ENCODE measurements around the gene PLEKHB2. TPM values are rescaled to one million over a fixed set of nuclear protein-coding genes. Genes with fewer than 3 reads are reported as not detected.
A peak's percentile ranks its signal among the peaks of the same experiment; 100 is the strongest.

Gene PLEKHB2
- total and polyA plus RNA-seq, 4 donors: 23.4 to 93.6 (median 75.4) TPM

DNA sequence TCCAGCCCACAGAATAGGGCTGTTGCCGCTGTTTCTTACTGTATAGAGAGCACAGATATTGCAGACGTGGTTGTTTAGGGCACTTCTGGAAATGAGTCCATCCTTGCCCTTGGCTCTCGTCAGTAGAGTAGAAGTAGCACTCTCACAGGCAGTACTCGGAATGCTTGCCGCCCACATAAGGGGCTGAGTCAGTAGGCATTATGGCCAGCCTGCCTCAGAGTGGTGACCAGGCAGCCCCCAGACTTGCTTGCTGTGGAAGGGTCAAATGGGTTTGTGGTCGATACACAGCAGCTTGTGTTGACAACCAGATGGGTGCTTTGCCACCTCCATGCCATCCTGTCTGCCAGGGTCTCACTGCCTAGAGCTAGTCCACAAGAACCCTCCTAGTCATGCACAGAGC lies 38.7 kb downstream of the PLEKHB2 start:
- Histone ChIP-seq H3K27ac (ENCODE audit: low read depth in 1 of 2, low read length in 1 of 2) (no peak overlapping the region), H3K9me3 (ENCODE audit: control insufficient read depth in 4 of 4, insufficient read depth in 3 of 4, low read length in 3 of 4) (peaks cover 0 to 2% (median 0%) of the 10 kb centered on the region in 4 donors), H3K27me3 (ENCODE audit: control insufficient read depth in 3 of 3, insufficient read depth in 3 of 3, low read length in 2 of 3) (no peaks in the 10 kb centered on the region), H3K9ac (ENCODE audit: insufficient read depth in 1 of 2, low read length in 2 of 2) (no peak overlapping the region), H3K4me3 (no peak overlapping the region), H3K4me1 (ENCODE audit: control insufficient read depth in 5 of 5, insufficient read depth in 5 of 5, low read length in 5 of 5) (peaks cover 0 to 4% (median 0%) of the 10 kb centered on the region in 5 donors), H3K36me3 (ENCODE audit: control insufficient read depth in 4 of 4, insufficient read depth in 4 of 4, low read length in 4 of 4) (peaks cover 14 to 36% (median 18%) of the 10 kb centered on the region in 4 donors)
- WGBS, 2 donors: 91 to 94% methylated on average over 6 of the region's 6 CpGs
- DNase-seq (no peak), ATAC-seq (ENCODE audit: insufficient read depth, low FRiP score) (no peak)
- TF ChIP-seq CTCF (IDR thresholded peaks at IDR 0.05; ENCODE audit: control extremely low read depth, extremely low read depth): no peak

GRCh38 chr2:131145040-131145439 lies 39.9 kb downstream of the PLEKHB2 start:
- H3K4me1 ChIP-seq (ENCODE audit: control insufficient read depth in 5 of 5, insufficient read depth in 5 of 5, low read length in 5 of 5): peaks cover 0 to 1% (median 0%) of the 10 kb centered on the region in 5 donors
- H3K27me3 ChIP-seq (ENCODE audit: control insufficient read depth in 3 of 3, insufficient read depth in 3 of 3, low read length in 2 of 3): no peaks in the 10 kb centered on the region
- 92 to 95% methylated on average over 2 of the region's 2 CpGs for WGBS, 2 donors
- H3K9me3 ChIP-seq (ENCODE audit: control insufficient read depth in 4 of 4, insufficient read depth in 3 of 4, low read length in 3 of 4): no peaks in the 10 kb centered on the region
- peaks cover 12 to 30% (median 14%) of the 10 kb centered on the region in 4 donors for H3K36me3 ChIP-seq (ENCODE audit: control insufficient read depth in 4 of 4, insufficient read depth in 4 of 4, low read length in 4 of 4)
- no peak for TF ChIP-seq CTCF (IDR thresholded peaks at IDR 0.05; ENCODE audit: control extremely low read depth, extremely low read depth)
- DNase-seq: no peak
- ATAC-seq (ENCODE audit: insufficient read depth, low FRiP score): no peak
- H3K4me3 ChIP-seq: no peak overlapping the region
- no peak overlapping the region for H3K9ac ChIP-seq (ENCODE audit: insufficient read depth in 1 of 2, low read length in 2 of 2)
- no peak overlapping the region for H3K27ac ChIP-seq (ENCODE audit: low read depth in 1 of 2, low read length in 1 of 2)

GRCh38 chr2:131146231-131146630 lies 41.1 kb downstream of the PLEKHB2 start:
- Histone ChIP-seq H3K36me3 (ENCODE audit: control insufficient read depth in 4 of 4, insufficient read depth in 4 of 4, low read length in 4 of 4) (peaks cover 4 to 27% (median 8%) of the 10 kb centered on the region in 4 donors), H3K4me1 (ENCODE audit: control insufficient read depth in 5 of 5, insufficient read depth in 5 of 5, low read length in 5 of 5) (peaks cover 0 to 1% (median 0%) of the 10 kb centered on the region in 5 donors), H3K27me3 (ENCODE audit: control insufficient read depth in 3 of 3, insufficient read depth in 3 of 3, low read length in 2 of 3) (no peaks in the 10 kb centered on the region), H3K9me3 (ENCODE audit: control insufficient read depth in 4 of 4, insufficient read depth in 3 of 4, low read length in 3 of 4) (no peaks in the 10 kb centered on the region), H3K4me3 (no peak overlapping the region), H3K27ac (ENCODE audit: low read depth in 1 of 2, low read length in 1 of 2) (peak overlapping the region in 1 of 2 donors; percentile 21), H3K9ac (ENCODE audit: insufficient read depth in 1 of 2, low read length in 2 of 2) (no peak overlapping the region)
- no peak for TF ChIP-seq CTCF (IDR thresholded peaks at IDR 0.05; ENCODE audit: control extremely low read depth, extremely low read depth)
- 77% methylated on average over 7 of the region's 7 CpGs for WGBS, 2 donors
- ATAC-seq (ENCODE audit: insufficient read depth, low FRiP score) (no peak), DNase-seq (no peak)

DNA sequence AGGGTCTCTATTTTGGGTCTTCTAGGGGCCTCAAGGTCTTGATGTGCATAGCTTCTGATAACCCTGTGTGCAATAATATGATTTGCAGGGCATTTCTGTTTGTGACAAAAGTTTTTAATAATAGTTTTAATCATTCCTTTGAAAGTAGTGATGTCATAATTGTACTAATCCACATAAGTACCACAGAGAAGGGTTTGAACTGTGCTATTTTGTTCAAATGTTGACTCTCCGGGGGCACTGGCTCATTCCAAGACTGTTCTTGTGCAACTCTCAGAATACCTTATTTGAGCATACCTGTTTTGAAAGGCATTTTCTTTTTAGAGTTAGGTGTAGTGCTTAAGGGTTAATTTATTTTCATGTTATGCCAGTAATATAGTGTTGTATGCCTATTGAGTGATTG lies 41.6 kb downstream of the PLEKHB2 start:
- Histone ChIP-seq H3K9ac (ENCODE audit: insufficient read depth in 1 of 2, low read length in 2 of 2) (no peak overlapping the region), H3K4me1 (ENCODE audit: control insufficient read depth in 5 of 5, insufficient read depth in 5 of 5, low read length in 5 of 5) (peaks cover 0 to 1% (median 0%) of the 10 kb centered on the region in 5 donors), H3K9me3 (ENCODE audit: control insufficient read depth in 4 of 4, insufficient read depth in 3 of 4, low read length in 3 of 4) (no peaks in the 10 kb centered on the region), H3K4me3 (no peak overlapping the region), H3K27ac (ENCODE audit: low read depth in 1 of 2, low read length in 1 of 2) (peak overlapping the region in 1 of 2 donors; percentile 21), H3K36me3 (ENCODE audit: control insufficient read depth in 4 of 4, insufficient read depth in 4 of 4, low read length in 4 of 4) (peaks cover 4 to 29% (median 8%) of the 10 kb centered on the region in 4 donors), H3K27me3 (ENCODE audit: control insufficient read depth in 3 of 3, insufficient read depth in 3 of 3, low read length in 2 of 3) (no peaks in the 10 kb centered on the region)
- peak in 2 of 3 donors; percentile 29 to 56 for DNase-seq
- WGBS, 2 donors: 63 to 89% methylated on average over 1 of the region's 1 CpG
- ATAC-seq (ENCODE audit: insufficient read depth, low FRiP score): no peak
- no peak for TF ChIP-seq CTCF (IDR thresholded peaks at IDR 0.05; ENCODE audit: control extremely low read depth, extremely low read depth)

All from lung (tissue), 12 donors.